Occipital lobe (tissue), 2 donors: ENCODE results near the gene RCN1. TPM values are rescaled to one million over a fixed set of nuclear protein-coding genes. Genes with fewer than 3 reads are reported as not detected.
"Not testable (repeated sequence)": the region's sequence is repeated elsewhere in the genome, so short reads cannot be mapped to it uniquely, and the experiment has no call there.

ENCODE experiments used
- DNase-seq: peaks from one replicate; lab custom pipeline; 2025; lab: John Stamatoyannopoulos, UW
- total RNA-seq: library from RNA; depleted of rRNA; stranded (reverse); fragments of >200 nt; gene quantifications from one replicate; pipeline ENCODE4 v1.2.3, GENCODE V29; 2014

RCN1 gene
- 22.0 TPM for total RNA-seq

DNA sequence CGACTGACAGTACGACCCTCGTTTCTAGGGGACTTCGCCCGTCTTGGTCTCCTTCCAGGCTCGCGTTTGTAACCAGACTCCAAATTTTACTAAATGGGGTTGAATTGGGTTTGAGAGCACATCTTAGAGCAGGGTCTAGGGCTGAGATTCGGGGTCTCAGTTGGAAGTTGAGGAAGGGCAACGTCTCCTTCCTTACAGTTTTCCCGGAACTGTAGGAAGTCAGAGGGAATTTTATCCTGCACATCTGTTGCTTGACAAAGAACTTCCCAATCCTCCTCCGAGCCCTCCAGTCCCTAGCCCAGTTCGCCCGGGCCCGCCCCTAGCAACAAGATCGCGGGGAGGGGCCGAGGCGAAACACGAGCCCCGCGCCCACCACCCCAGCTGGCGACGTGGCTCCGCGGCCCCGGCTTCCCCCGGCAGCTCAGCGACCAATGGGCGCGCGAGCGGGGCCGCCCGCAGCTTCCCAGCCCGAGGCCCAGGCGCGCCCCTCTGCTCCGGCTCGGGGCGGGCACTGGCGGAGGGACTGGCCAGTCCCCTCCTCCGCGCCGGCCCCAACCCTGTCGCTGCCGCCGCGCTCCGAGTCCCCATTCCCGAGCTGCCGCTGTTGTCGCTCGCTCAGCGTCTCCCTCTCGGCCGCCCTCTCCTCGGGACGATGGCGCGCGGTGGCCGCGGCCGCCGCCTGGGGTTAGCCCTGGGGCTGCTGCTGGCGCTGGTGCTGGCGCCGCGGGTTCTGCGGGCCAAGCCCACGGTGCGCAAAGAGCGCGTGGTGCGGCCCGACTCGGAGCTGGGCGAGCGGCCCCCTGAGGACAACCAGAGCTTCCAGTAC lies at the start of gene RCN1:
Gene RCN1, plus strand, starts transcription at position 530 of the 826 bp plus-strand sequence. Its CDS starts 123 bp downstream, at position 653.
- DNase-seq, result peak; percentile 9

DNA sequence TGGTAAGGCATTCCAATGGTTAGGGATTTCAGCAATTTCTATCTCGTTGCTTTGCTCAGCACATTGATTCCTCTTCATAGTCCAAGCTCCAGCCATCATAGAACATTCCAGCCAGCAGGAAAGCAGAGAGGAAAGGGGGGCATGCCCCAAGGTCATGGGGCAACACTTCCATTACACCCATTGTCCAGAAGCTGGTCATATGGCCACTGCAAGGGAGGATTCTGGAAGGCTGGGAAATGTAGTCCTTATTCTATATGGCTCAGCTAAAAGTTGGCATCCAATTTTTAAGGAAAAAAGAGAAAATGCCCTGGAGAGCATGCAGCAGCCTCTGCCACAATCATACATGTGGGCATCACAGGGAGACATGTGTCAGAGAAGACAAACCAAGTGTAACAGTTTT lies 47.1 kb upstream of the RCN1 start:
- DNase-seq, result no peak

GRCh38 chr11:32044158-32044863 lies 46.6 kb upstream of the RCN1 start:
- no peak for DNase-seq

GRCh38 chr11:32045456-32045855 lies 45.4 kb upstream of the RCN1 start:
- no peak for DNase-seq

DNA sequence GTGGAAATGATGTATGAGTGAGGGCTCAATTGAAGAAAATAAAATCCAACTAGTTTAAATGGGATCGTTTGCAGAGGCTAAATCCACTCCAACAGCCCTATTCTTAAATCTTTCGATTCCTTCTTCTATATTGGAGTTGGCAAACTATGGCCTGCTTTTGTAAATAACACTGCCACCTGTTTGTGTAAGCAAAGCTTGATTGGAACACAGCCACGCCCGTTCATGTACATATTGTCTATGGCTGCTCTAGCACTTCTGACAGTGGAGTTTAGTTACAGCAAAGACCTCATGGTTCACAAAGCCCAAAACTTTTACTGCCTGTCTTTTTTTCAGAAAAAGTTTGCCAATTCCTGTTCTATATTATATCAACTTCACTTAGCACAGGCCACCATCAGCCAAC lies 40.6 kb upstream of the RCN1 start:
- DNase-seq, result no peak

GRCh38 chr11:32052215-32052614 lies 38.7 kb upstream of the RCN1 start:
- DNase-seq, result peak; percentile 16

DNA sequence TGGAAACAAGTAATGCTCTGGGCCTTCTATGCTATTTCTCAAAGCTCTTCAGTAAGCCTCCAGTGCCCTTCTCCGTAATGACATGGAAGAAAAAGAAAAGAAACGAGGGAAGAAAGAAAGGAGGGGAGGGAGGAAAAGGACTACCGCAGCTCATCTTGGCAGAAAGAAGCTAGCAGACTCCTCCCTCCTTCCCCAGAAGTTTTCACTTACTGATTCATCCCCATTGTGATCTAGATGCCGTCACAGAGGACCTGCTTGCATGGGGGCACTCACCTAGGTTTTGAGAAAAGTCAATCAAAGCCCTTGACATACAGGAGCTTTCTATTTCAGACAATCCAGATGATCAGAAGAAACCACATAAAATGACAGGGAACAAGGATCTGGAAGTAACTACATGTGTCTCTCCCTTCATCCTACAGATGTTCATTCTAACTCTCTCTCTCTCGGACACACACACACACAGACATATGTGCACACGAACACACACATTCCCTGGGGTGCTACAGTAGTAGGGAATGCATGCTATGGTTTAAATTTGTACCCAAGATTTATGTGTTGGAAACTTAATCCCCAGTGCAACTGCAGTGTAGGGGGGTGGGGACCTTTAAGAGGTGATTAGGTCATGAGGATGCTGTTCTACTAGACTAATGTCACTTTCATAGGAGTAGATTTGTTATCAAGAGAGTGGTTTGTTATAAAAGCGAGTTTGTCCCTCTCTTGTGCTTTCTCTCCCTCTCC lies 37.6 kb upstream of the RCN1 start:
- DNase-seq, result no peak

- no peak for DNase-seq
Measured at GRCh38 chr11:32055861-32056260, 35.0 kb upstream of the RCN1 start.

- DNase-seq, result no peak
Measured at GRCh38 chr11:32056438-32056837, 34.4 kb upstream of the RCN1 start.

- DNase-seq, result no peak
Measured at GRCh38 chr11:32059686-32060462, 31.0 kb upstream of the RCN1 start.

DNA sequence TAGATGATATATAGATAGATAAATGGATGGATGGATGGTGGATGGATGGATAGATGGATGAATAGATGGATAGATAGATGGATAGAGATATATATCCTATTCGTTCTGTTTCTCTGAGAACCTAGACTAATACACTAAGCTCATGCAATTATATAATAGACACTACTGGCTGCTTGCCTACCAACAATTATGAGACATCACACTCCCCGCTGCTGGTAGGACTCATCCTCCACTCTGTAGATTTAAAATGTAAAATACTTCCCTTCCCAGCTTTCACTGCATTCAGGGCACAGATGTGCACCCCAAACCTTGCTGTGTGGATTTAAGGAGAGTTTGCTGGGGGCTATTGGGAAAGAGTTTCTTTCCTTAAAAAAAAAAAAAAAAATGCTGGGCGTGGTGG lies 28.3 kb upstream of the RCN1 start:
- no peak for DNase-seq

- DNase-seq, result not testable (repeated sequence)
Measured at GRCh38 chr11:32063031-32063430, 27.8 kb upstream of the RCN1 start.

GRCh38 chr11:32065865-32066629 lies 24.8 kb upstream of the RCN1 start:
- no peak for DNase-seq

DNA sequence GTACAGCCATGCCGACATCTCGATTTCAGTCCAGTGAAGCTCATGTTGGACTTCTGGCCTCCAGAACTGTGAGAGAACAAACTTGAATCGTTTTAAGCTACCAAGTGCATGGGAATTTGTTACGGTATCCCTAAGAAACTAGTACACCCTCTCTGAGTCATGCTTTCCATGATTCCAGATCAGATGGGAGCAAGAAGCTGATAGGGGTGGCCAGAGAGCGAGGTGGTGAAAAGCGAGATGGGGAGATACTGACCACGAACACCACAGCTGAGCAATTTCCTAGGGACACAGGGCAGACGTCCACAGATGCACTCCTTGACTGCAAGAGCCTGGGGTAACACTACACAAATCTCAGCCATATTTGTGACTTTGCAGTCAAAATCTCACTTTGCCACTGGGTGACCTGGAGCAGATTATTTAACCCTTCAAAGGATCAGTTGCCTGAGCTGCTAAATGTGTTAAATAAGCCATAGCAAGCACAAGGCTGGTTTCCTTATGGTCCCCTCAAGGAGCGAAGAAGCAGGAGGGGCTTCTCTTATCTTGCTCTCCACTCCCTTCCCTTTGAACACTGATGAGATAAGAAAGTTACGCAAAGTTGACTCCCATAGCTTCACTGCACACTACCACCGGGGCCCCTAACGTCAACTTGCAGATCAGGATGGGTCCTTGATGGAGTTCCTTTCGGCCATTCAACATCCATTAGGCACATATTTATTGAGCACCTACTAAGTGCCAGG lies 22.6 kb upstream of the RCN1 start:
- no peak for DNase-seq

GRCh38 chr11:32069361-32070058 lies 21.4 kb upstream of the RCN1 start:
- DNase-seq, result no peak

GRCh38 chr11:32070692-32071091 lies 20.2 kb upstream of the RCN1 start:
- no peak for DNase-seq

GRCh38 chr11:32071811-32072210 lies 19.1 kb upstream of the RCN1 start:
- no peak for DNase-seq

GRCh38 chr11:32072872-32073643 lies 17.8 kb upstream of the RCN1 start:
- DNase-seq, result no peak

DNA sequence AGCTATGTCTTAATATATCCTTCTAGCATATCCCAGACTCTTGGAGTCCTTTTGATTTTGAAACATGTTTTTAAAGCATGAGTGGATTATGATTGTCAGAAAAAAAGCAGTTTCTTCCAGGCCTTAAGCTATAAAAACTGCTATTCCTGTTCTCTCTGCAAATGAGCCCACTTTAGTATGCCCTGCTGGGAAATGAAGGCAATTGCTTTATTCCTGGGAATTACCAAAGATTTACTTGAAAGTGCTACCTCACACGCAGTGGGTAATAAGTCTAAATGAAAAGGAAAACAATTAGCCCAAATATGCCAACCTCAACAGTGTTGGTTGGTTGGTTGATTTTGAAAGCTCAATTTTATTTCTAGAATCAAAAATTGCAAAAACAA lies 17.2 kb upstream of the RCN1 start:
- DNase-seq, result no peak
